ENCODE data around the gene MYH9. TPM values are rescaled to one million over a fixed set of nuclear protein-coding genes. Genes with fewer than 3 reads are reported as not detected.

Gene MYH9
- total RNA-seq, 1 experiment from 2014 or later = 105 TPM

DNA sequence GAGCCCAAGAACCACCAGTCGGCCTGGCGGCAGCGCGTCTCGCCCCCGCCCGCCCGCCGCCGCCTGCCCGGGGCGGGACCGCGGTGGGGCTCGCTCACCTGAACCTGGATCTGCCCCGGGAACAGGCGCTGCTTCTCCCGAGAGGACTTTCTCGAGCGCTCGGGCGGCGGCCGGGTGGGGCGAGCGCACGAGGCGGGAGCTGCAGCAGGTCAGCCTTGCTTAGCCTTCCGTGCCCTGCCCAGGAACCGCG is 133 bp downstream of the MYH9 start:
- DNase-seq (ENCODE audit: extremely low read depth, low read depth) = no peak

DNA sequence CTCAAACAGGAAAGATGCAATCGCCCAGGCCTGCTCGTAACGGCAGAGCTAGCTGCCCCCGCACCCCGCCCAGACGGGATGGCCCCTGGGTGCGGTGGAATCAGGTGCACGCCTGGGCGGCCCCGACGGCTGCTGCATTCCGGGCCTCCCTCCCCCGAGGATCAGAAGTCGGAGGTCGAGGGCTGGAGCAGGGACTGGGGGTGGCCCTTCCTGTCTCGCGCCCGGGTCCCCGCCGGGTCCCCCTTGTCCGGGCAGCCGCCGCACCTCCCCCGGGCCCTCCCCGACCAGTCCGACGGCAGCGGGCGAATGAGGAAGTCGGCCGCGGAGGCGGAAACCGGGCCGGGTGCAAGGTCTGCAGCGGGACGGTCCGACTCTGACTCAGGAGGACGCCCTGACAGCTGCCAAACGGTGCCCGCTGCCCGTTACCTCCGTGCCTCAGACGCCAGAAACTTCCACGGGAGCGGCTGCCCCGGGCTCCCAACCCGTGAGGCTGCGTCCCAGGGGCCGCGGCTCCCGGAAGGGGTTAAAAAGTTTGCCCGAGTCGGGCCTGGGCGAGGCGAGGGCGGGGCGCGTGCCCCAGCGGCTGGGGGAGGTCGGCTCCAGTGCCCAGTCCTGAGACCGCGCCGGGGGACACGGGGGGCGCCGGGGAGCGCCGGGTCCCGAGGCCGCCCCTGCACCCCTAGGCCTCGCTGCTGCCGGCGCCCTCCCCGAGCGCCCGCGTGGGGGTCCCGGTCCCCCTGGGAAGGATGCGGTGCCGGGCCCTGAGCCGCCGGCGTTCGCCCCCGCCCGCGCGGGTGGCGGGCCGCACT is 663 bp downstream of the MYH9 start:
- no peak for DNase-seq (ENCODE audit: extremely low read depth, low read depth)

DNA sequence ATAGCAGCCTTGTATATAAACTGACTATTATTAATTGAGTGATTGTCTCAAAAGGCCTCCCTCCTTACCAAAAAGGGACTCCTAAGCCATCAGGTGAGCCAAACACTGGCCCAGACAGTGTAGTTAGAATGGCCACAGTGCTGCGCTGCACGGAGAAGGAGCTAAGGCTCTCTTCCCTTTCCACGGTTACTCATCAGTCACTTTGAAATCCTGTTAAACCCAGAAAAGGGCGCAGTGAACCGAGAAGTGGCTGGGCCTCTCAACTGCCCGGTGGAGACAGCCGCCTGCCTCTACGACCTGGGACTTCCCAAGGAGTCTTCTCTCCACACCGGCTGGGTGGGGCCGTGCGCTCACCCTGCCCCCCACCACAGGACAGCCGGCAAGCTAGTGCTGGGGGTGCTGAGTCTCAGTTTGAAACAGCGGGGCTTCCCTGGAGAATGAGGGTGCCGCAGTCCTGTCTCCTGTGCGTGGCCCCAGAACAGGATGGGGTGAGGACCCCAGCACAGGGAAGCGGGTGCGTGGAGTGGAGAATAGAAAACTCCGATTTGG is 1.3 kb downstream of the MYH9 start:
- no peak for DNase-seq (ENCODE audit: extremely low read depth, low read depth)

DNA sequence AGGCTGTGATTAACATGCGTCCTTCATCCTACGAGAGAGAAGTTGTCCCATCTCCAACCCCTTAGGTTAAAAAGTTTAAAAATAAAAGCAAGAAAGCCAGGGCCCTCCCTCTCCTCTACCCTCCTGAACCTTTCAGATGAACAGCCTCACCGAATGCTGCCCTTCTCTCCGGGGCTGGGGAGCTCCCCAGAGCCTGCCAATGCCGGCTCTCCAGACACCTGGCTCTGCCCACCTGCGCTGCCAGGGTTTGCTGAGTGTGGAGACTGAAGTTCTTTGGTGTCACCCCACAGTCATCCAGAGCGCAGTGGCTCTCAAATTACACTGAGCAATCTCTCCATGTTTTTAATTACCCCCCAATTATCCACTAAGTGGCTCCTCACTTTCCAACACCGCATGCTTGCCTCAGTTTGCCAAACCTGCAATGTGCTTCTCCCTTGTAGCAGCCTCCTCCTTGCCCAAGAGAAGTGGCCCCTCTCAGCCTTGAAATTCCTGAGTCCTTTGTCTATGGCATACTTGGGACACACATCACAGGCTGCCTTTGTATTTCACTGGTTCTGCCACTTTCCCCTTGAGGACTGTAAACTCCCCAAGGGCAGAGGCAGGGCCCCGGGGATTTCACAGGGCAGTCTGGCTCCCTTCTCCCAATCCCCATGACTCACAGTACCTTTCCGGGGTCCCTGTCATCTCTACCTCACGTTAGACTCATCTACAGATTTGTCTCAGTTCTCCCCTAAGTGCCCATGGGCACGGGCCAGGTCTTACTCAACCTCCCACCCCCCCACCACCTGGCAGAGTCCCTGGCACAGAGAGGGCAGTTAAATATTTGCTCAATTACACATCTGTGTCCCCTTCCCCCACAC is 2.0 kb downstream of the MYH9 start:
- DNase-seq (ENCODE audit: extremely low read depth, low read depth) = no peak

DNA sequence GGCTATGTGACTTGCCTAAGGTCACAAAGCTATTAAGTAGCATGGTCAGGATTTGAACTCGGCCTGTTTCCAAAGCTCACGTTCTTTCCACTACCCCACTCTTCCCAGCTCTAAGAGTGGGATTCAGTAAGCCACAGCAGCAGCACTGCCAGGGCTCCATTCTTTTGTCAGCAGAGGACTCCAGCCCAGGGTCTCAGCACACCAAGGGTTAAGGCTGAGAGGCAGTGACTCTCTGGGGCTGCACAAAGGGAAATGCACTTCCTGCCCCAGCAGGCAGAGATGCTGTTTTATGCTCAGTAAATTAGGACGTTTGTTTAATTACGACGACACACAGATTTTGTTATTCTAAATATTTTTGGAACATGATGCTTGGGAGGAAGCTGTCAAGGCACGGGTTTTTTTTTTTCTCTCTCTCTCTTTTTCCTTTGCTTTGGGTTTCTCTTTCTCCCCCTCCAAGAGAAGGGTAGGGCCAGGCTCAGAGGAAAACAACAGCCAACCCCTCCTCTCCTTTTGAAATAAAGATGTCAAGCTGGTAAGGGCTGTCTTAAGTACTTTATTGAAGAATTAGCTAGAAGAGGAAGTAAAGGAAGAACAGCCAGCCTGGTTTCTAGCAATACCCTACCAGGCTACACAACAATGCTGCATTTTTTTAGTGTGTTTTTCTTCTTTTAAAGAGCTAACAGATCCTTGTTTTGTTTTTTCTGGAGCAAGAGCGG is 2.8 kb downstream of the MYH9 start:
- no peak for DNase-seq (ENCODE audit: extremely low read depth, low read depth)

DNA sequence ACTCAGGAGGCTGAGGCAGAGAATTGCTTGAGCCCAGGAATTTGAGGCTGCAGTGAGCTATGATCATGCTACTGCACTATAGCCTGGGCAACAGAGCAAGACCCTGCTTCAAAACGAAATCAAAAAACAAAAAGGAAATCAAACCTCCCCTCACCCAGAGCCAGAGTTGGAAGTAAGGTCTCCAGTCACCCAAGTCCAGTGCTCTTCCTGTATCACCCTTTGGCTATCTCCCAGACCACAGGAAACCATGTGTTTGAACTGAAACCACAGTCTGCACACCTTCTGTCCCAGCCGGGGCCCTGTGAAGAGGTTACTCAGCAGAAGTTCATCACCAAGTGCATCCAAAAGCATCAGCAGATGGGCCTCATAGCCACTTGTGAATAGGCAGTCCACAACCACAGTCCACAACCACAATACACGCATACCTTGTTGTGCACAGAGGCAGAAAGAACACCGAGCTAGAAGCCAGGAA is 4.6 kb downstream of the MYH9 start:
- no peak for DNase-seq (ENCODE audit: extremely low read depth, low read depth)

DNA sequence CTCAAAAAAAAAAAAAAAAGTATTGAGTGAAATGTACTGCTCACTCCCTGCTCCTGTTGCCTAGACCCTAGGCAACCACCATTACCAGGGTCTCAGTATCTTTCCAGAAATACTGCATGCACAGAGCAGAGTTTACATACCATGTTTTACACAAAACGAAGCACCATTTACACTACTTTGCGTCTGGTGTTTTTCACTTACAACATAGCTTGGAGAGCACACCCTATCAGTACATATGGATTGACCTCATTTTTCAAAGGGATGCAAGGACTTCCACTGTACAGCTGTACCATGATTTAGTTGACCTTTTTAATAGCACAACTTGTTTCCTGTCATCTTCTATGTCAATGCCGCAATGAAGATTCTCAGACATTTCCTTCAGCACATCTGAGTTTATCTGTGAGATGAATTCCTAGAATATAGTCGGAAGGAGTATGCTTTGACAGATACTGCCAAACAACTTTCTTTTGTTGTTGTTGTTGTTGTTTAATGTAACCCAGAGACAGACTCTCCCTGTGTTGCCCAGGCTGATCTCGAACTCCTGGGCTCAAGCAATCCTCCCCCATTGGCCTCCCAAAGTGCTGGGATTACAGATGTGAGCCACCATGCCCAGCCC is 6.1 kb downstream of the MYH9 start:
- DNase-seq (ENCODE audit: extremely low read depth, low read depth) = no peak

DNA sequence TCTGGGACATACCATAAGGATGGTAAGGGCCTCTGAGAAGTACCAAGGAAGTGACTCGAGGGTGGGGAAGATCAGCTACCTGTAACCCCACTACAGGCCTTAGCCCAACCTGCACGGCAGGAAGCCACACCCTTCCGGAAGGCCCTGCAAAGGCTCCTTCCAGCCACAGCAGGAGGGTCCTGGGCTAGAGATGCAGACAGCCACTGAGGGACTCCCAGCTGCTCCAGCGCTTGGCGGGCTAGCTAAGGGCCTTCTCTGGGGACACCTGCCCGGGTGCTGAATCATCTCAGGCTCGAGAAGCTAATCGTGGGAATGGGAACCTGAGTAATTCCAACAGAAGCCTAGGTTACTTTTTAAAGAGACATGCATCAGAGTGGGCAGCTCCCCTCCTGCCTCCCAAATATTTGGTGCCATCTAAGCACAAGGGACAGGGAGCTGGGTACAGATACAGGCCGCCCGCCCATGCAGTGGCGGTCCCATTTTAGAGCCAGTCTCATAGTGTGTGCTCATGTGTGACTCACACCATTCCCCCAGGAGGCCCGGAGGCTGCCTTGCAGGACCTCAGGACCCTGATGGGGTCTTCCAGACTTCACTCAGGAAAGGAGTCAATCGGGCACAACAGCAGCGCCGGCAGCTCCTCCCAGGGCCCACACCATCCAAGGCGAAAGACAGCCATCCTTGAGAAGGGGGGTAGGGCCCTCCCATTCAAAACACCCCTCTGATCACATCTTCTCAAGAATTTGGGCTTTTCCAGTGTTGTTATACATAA is 8.0 kb downstream of the MYH9 start:
- DNase-seq (ENCODE audit: extremely low read depth, low read depth) = no peak

DNA sequence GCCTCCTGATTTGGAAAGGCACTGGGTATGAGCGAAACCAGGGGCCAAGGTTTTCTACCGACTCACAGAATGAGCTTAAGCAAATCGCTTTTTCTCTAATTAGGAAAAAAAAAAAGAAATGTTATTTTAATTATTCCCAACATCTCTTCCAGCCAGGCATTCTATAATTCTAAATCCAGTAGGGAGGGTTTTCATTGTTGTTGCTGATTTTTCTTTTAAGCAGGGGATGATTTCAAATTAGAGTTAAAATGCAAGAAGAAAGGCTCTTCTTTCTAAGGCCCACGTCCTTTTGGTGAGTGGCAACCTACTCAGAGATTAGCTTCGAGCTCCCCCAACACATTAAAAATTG is 8.9 kb downstream of the MYH9 start:
- DNase-seq (ENCODE audit: extremely low read depth, low read depth) = no peak

DNA sequence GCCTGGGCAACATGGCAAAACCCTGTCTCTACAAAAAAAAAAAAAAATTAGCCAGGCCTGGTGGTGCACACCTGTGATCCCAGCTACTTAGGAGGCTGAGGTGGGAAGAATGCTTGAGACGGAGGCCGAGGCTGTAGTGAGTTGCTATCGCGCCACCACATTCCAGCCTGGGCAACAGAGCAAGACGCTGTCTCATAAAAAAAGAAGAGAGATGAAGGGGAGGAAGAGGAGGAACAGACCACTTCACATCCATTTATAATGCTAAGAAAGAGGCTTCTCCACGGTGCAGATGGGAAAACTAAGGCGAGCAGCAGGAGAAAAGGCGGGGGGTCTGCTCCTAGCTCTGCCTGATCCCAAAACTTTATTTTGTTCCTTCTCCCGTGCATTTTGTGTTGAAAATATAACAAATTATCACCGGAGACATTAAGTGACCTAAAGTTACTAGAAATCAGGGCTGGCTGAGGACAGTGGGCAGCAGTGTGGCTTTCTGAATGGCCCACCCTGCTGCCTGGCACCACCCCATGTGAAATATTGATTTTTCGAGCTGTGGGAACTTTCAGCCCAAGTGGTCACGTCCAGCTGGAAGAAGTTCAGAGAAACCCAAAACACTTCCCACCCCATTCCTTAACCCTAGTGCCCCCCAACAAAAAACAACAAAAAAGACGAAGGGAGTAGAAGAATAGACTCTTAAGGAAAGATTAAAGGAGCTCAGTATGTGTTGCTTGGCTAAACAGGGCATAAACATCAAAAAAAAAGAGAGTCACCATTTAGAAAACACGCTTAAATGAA is 9.5 kb downstream of the MYH9 start:
- DNase-seq (ENCODE audit: extremely low read depth, low read depth) = no peak

DNA sequence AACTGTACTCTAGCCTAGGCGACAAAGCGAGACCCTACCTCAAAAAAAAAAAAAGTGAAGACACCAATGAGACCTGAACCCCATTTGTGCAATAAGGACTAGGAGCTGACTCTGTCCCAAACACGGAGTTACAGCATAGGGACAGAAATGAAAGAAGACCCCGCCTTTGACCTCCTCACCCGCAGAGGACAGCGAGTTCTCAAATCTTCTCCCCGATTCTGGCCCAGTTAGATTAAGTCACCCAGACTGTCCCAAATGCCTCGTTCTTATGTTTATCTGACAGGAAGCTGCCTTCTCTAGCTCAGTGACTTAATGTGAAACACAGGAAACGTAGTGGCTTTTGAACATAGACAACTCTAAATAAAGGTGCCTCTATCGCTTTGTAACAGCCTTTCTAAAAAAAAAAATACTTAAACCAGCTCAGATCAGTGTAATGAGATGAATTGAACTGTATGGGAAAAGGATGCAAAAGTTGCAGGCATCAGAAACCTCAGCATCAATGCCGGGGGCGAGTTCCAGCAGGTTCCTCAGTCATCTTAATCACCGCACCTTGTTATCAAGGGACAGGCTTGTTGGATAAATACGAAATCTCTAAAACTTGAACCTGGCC is 10.6 kb downstream of the MYH9 start:
- no peak for DNase-seq (ENCODE audit: extremely low read depth, low read depth)

DNA sequence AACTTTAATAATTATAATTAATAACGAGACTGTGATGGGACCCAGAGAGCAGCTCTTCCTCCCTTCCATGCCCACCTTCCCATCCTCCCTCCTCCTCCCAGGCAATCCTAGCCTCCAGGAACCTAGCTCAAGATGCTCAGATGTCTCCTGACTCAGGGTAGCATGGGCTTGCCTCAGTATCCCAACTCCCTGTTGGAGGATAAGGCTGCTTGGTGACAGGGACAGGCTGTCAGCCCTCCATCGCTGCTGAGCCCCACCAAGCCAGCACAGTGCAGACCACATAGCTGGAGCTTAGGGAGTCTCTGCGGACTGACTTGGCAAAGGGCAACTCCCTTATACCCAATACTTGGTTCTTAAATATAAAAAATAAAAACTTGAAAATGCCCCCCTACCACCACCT is 11.5 kb downstream of the MYH9 start:
- no peak for DNase-seq (ENCODE audit: extremely low read depth, low read depth)

DNA sequence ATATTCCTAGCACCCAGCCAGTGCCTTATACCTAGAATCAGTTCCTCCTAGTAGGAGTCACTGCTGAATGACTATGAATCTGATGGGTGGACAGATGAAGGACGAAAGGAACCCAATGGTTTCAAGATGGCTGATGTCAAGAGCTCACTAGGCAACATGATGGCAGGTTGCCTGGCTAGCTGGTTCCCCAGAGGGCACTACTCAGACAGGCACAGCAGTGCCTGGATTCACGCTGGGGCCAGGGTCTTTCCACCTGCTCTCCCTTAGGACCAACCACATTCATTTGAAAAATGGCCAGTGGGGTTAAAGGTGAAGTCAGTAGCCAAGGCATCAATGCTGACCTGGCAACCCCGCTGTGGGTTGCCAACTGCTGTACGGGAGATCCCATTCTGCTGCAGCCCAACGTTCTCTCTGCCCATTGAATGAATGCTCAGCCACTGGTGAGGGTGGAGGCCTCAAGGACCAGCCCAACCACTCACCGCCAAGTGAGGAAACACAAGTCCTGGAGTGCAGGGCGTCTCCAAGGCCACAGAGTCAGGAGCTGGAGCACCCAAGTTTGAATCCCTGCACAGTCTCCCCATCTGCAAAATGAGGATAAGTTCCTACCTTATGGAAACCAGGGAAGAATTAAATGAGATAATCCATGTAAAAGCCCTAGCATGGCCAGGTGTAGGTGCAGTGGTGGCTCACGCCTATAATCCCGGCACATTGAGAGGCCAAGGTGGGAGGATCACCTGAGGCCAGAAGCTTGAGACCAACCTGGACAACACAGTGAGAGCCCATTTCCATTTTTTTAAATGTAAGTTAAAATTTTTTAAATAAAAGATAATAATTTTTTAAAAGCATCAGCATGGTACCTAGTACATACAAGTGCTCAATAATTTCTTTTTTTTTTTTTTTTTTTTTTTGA is 12.4 kb downstream of the MYH9 start:
- no peak for DNase-seq (ENCODE audit: extremely low read depth, low read depth)

DNA sequence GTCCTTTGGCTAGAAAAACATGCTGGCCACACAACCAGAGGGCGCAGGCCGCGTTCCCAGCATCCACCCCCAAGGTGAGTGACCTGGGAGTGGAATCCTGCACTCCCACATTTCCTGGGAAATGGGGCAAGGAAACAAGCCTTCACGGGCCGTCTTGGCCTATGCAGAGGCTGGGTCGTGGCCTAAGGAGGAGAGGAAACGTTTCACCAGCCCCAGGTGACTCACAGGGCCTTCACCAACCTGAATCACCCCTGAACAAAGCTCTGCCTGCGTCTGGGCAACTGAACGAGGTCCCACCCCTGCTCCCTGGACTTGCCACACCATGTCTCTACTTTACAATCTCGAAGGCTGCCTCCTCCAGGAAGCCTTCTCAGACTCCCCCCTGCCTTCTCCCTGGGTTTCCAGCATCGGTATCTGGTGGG is 13.2 kb downstream of the MYH9 start:
- DNase-seq (ENCODE audit: extremely low read depth, low read depth) = no peak

DNA sequence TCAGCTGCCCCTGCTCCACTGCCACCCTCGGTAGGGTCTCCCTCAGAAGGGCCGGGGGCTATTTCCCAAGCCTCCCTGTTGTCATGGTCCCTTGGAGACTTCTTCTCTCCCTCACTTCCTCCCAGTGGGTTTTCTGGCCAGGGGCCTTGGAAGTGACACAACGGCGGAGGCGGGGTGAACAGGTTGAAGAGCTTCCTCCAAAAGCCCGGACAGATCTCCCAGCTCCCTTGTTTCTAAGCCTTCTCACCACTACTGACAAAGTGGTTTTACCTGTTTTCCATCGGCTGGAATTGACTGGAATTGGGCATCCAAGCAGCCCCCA is 14.5 kb downstream of the MYH9 start:
- no peak for DNase-seq (ENCODE audit: extremely low read depth, low read depth)

DNA sequence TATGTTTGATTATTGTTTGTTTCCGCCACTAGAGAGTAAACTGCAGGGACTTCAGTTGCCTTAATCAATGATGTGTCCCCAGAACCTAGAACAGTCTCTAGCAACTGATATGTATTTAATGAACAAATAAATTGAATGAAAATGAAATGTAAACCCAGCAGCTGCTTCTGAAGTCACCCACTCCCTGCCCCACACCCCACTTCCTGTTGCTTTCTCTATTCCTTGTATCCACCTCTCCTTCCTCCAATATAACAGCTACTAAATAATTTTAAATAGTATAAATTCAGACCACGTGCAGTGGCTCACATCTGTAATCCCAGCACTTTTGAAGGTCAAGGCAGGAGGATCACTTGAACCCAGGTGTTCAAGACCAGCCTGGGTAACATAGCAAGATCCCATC is 15.8 kb downstream of the MYH9 start:
- DNase-seq (ENCODE audit: extremely low read depth, low read depth) = no peak

DNA sequence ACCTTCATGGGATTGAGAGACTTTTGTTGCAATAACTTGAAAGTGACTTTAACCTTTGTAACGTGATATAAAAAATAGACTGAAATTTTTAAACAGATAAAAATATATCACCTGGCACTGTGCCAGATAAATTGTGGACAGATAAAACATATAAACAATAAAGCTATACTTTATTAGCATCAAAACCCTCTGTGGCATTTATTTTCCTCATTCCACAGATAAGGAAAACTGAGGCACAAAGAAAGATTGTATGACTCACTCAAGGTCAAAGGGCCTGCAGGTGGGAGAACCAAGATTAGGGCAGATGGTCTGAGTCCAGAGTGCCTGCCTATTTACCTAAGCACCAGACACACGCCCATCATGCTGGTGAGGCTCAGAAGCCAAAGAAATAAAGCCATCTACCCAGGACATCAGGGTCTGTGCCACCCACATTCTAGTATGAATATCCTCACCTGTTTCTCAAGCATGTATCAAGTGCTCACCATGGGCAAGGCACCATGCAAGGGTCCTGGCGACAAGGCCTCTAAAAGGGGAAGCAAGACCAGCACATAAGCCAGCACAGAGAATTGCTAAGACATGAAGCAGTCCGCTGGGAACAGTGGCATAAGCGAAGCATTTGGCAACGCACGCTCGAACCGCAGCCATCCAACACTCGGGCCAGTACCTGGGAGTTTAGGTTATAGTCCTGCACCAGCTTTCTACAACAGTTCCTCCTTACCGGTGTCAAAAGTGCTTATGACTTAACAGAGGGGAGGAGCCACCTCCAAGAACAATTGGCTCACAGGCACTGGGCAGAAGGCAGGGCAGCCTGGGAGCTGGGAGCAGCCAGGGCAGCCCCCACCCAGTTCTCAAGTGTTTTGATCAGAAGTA is 17.6 kb downstream of the MYH9 start:
- DNase-seq (ENCODE audit: extremely low read depth, low read depth) = no peak
